Measurements from ENCODE around the gene PHF13. TPM values are rescaled to one million over a fixed set of nuclear protein-coding genes. Genes with fewer than 3 reads are reported as not detected.

The PHF13 gene
- polyA plus RNA-seq, 1 donor (not counting 4 experiments of a cell fraction or from before 2014, with no cell fraction given), result 4.5 TPM

GRCh38 chr1:6630027-6630426 is 16.5 kb downstream of the PHF13 start:
- no peaks in the 10 kb centered on the region for H3K27me3 ChIP-seq (ENCODE audit: control insufficient read depth, extremely low read depth, insufficient read depth, low read length)
- H3K36me3 ChIP-seq (ENCODE audit: control insufficient read depth in 2 of 2, extremely low read depth in 1 of 2, insufficient read depth in 2 of 2, low read length in 2 of 2), result peaks cover 21 to 22% of the 10 kb centered on the region in 2 experiments
- dilution Hi-C loops (cut with MboI; ENCODE audit: extremely low pct_ligation_motif_present, low sequenced_read_pairs), result no loop called here
- no peak overlapping the region for H3K4me3 ChIP-seq (ENCODE audit: control insufficient read depth in 2 of 3, extremely low read depth in 1 of 3, insufficient read depth in 2 of 3, low read depth in 1 of 3, low read length in 3 of 3)
- no peak overlapping the region for H3K9ac ChIP-seq (ENCODE audit: control insufficient read depth, extremely low read depth, insufficient read depth, low read length)
- DNase-seq (ENCODE audit: low read depth, low spot score) (no peak), FAIRE-seq (no peak)
- no peak overlapping the region for H3K4me2 ChIP-seq (ENCODE audit: control insufficient read depth, extremely low read depth, insufficient read depth, low read depth, low read length)
- no peak overlapping the region for H2AFZ ChIP-seq (ENCODE audit: control insufficient read depth, low read length)
- H4K20me1 ChIP-seq (ENCODE audit: control insufficient read depth, extremely low read depth, insufficient read depth, low read length), result no peaks in the 10 kb centered on the region
- H3K9me3 ChIP-seq (ENCODE audit: control insufficient read depth, low read depth, low read length), result no peaks in the 10 kb centered on the region
- no peaks in the 10 kb centered on the region for H3K9me1 ChIP-seq (ENCODE audit: control insufficient read depth, extremely low read depth, insufficient read depth, low read length)
- TF ChIP-seq CTCF (optimal IDR thresholded peaks at IDR 0.05 in 1 of 3, IDR thresholded peaks at IDR 0.05 in 1 of 3, conservative IDR thresholded peaks at IDR 0.05 in 1 of 3; ENCODE audit: extremely low read depth in 1 of 3, insufficient read depth in 2 of 3, low read length in 3 of 3), result no peak
- no peak for TF ChIP-seq EZH2 (IDR thresholded peaks at IDR 0.05; ENCODE audit: low read length)
- H3K4me1 ChIP-seq (ENCODE audit: control insufficient read depth, extremely low read depth, insufficient read depth, low read length), result peaks cover 8% of the 10 kb centered on the region
- no peak overlapping the region for H3K27ac ChIP-seq (ENCODE audit: control insufficient read depth, insufficient read depth, low read length)
- peaks cover 24% of the 10 kb centered on the region for H3K79me2 ChIP-seq (ENCODE audit: control insufficient read depth, insufficient read depth, low read length)

- TF ChIP-seq EZH2 (IDR thresholded peaks at IDR 0.05; ENCODE audit: low read length), result no peak
- TF ChIP-seq CTCF (optimal IDR thresholded peaks at IDR 0.05 in 1 of 3, IDR thresholded peaks at IDR 0.05 in 1 of 3, conservative IDR thresholded peaks at IDR 0.05 in 1 of 3; ENCODE audit: extremely low read depth in 1 of 3, insufficient read depth in 2 of 3, low read length in 3 of 3), result no peak
- Histone ChIP-seq H3K27ac (ENCODE audit: control insufficient read depth, insufficient read depth, low read length) (no peak overlapping the region), H3K4me1 (ENCODE audit: control insufficient read depth, extremely low read depth, insufficient read depth, low read length) (peaks cover 3% of the 10 kb centered on the region), H3K36me3 (ENCODE audit: control insufficient read depth in 2 of 2, extremely low read depth in 1 of 2, insufficient read depth in 2 of 2, low read length in 2 of 2) (peaks cover 25% of the 10 kb centered on the region in 2 experiments), H3K9me1 (ENCODE audit: control insufficient read depth, extremely low read depth, insufficient read depth, low read length) (no peaks in the 10 kb centered on the region), H3K27me3 (ENCODE audit: control insufficient read depth, extremely low read depth, insufficient read depth, low read length) (no peaks in the 10 kb centered on the region), H3K4me2 (ENCODE audit: control insufficient read depth, extremely low read depth, insufficient read depth, low read depth, low read length) (no peak overlapping the region), H3K4me3 (ENCODE audit: control insufficient read depth in 2 of 3, extremely low read depth in 1 of 3, insufficient read depth in 2 of 3, low read depth in 1 of 3, low read length in 3 of 3) (no peak overlapping the region), H3K9me3 (ENCODE audit: control insufficient read depth, low read depth, low read length) (no peaks in the 10 kb centered on the region), H2AFZ (ENCODE audit: control insufficient read depth, low read length) (no peak overlapping the region), H4K20me1 (ENCODE audit: control insufficient read depth, extremely low read depth, insufficient read depth, low read length) (no peaks in the 10 kb centered on the region), H3K79me2 (ENCODE audit: control insufficient read depth, insufficient read depth, low read length) (peaks cover 21% of the 10 kb centered on the region), H3K9ac (ENCODE audit: control insufficient read depth, extremely low read depth, insufficient read depth, low read length) (no peak overlapping the region)
- dilution Hi-C loops (cut with MboI; ENCODE audit: extremely low pct_ligation_motif_present, low sequenced_read_pairs), result no loop called here
- FAIRE-seq, result no peak
- no peak for DNase-seq (ENCODE audit: low read depth, low spot score)
Measured at GRCh38 chr1:6631058-6631457, 17.5 kb downstream of the PHF13 start.
